Activated naive CD4-positive, alpha-beta T cell treated with anti-CD3 and anti-CD28 coated beads for 36 hours (primary cell): ENCODE results near the gene RGS3. TPM values are rescaled to one million over a fixed set of nuclear protein-coding genes. Genes with fewer than 3 reads are reported as not detected.
"Not testable (repeated sequence)": the region's sequence is repeated elsewhere in the genome, so short reads cannot be mapped to it uniquely, and the experiment has no call there.

Source experiments
- CTCF ChIA-PET: fragments of 350-600 bp; sonication (Branson Sonifier 250); formaldehyde crosslinking; loops from one replicate; lab custom pipeline; 2021; ENCODE audit warnings: antibody characterized with exemption; lab: Charles Lee
- DNase-seq: peaks from one replicate; pipeline ENCODE4 v3.0.0-alpha.2; 2020
- H3K27ac Mint-ChIP-seq: one replicate; pipeline ENCODE4 v1.8.0; 2021; ENCODE audit warnings: mild to moderate bottlenecking, mixed read lengths
- H3K27me3 Mint-ChIP-seq: one replicate; pipeline ENCODE4 v1.8.0; 2021; ENCODE audit warnings: low read depth, mixed read lengths
- H3K36me3 Mint-ChIP-seq: one replicate; pipeline ENCODE4 v1.8.0; 2021; ENCODE audit warnings: low read depth, mixed read lengths
- H3K4me1 Mint-ChIP-seq: one replicate; pipeline ENCODE4 v1.8.0; 2021; ENCODE audit warnings: low read depth, mixed read lengths
- H3K4me3 Mint-ChIP-seq: one replicate; pipeline ENCODE4 v1.8.0; 2021; ENCODE audit warnings: mild to moderate bottlenecking, moderate library complexity, mixed read lengths
- H3K9me3 Mint-ChIP-seq: one replicate; pipeline ENCODE4 v1.8.0; 2021; ENCODE audit warnings: mixed read lengths
- intact Hi-C: fragments of 100-400 bp; cut with micrococcal nuclease; formaldehyde crosslinking; loops from one replicate; pipeline ENCODE4 v1.15.1; 2023
- total RNA-seq, 2 experiments: library from RNA; stranded (reverse); gene quantifications; one replicate each; pipeline ENCODE4 v1.2.3, GENCODE V29; 2021

The RGS3 gene
- total RNA-seq = 10 to 100 TPM; 11.9 to 12.6 TPM

- no peaks in the 10 kb centered on the region for H3K9me3 Mint-ChIP-seq
- no peak for DNase-seq
- no peak within 1 kb of the TSS for H3K27ac Mint-ChIP-seq
- no peaks in the 10 kb centered on the region for H3K36me3 Mint-ChIP-seq
- no peaks in the 10 kb centered on the region for H3K27me3 Mint-ChIP-seq
- CTCF ChIA-PET = interaction anchor here (1.0 kb wide), 1 partner anchor 191 kb away, joined by 3 read pairs; no protein-coding TSS in a partner anchor
- intact Hi-C loops = no loop called here
- no peak within 1 kb of the TSS for H3K4me3 Mint-ChIP-seq
- H3K4me1 Mint-ChIP-seq = peaks cover 2% of the 10 kb centered on the region
These were observed at the start of gene RGS3 for GRCh38 chr9:113463418-113464285. TSS of gene RGS3 (plus strand) at chr9:113463727. CDS start at chr9:113463803, 76 bp downstream.

DNA sequence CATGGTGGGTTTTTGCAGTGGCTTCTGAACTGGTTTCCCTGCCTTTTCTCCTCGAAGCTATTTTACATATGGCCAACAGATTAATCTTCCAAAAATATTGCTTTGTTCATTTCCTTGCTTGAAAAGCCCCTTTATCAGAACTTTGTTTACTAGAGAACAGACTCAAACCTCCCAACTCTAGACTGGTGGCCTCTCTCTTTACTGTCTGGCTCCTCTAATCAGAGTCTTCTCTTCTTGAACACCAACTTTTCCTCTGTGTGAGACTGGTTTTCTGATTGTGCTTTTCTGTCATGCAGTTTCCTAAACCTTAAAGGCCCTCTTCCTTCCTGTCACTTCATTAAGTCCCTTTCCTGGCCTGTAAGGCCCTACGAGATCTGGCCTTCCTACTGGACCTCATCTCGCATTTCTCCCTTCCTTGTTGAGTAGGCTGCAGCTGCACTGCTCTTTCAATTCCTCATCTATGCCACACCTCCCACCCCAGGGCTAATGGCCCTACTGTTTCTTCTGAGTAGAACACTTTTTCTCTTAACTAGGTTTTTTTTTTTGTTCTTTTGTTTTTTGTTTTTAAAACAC, 47.3 kb upstream of the RGS3 start:
- intact Hi-C loops = no loop called here
- Mint-ChIP-seq H3K27ac (no peak overlapping the region), H3K4me1 (peaks cover 6% of the 10 kb centered on the region), H3K4me3 (no peak overlapping the region), H3K36me3 (no peaks in the 10 kb centered on the region), H3K27me3 (no peaks in the 10 kb centered on the region), H3K9me3 (no peaks in the 10 kb centered on the region)
- DNase-seq = no peak
- CTCF ChIA-PET = interaction anchor here (1.2 kb wide), 1 partner anchor 167 kb away, joined by 3 read pairs; no protein-coding TSS in a partner anchor

DNA sequence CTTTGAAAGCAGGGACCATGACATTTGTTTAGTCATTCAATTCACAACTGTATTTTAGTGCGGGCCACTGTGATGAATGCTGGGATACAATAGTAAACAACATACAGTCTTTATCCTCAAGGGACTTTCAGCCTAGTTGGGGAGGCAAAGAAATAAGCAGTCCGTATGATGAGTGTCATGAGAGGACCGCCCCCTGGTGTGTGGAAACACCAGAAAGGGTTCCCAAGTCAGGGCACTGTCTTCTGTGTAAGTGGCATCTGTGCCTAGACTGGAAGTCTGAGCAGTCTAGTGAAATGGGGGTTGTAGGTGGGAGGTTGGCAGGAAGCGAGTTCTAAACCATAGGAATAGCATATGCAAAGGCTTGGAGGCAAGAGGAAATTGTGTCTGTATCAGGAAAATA, 46.2 kb upstream of the RGS3 start:
- Mint-ChIP-seq H3K27ac (no peak overlapping the region), H3K4me3 (no peak overlapping the region), H3K27me3 (no peaks in the 10 kb centered on the region), H3K4me1 (no peaks in the 10 kb centered on the region), H3K36me3 (no peaks in the 10 kb centered on the region), H3K9me3 (no peaks in the 10 kb centered on the region)
- intact Hi-C loops = no loop called here
- CTCF ChIA-PET = no interaction called here
- no peak for DNase-seq

- Mint-ChIP-seq H3K4me3 (no peak overlapping the region), H3K36me3 (no peaks in the 10 kb centered on the region), H3K9me3 (no peaks in the 10 kb centered on the region), H3K4me1 (no peaks in the 10 kb centered on the region), H3K27ac (no peak overlapping the region), H3K27me3 (peaks cover 4% of the 10 kb centered on the region)
- DNase-seq = no peak
- intact Hi-C loops = no loop called here
- CTCF ChIA-PET = interaction anchor here (0.7 to 1.5 kb wide), 3 partner anchors 12 to 167 kb away, joined by 3 to 4 read pairs (median 3); partner anchors contain the start of genes ALAD and POLE3
These were observed 41.8 kb upstream of the RGS3 start for GRCh38 chr9:113421726-113422125.

DNA sequence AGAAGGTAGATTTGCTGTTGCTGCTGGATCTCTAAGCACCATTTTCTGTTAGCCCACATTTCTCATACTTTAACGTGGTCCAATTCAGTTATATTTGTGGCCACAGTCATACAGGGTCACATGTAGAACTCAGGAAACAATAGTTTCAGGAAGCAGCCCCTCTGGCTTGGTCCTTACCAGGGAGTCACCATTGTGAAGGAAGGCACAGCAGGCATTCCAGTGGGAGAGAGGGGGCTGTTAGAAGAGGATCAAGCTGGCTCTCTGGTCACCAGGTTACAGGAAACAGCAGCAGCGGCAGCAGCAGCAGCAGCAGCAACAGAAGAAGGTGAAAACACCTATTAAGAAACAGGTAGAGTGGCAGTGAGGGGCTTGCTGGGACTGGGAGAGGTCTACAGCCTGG, 38.5 kb upstream of the RGS3 start:
- Mint-ChIP-seq H3K9me3 (no peaks in the 10 kb centered on the region), H3K36me3 (no peaks in the 10 kb centered on the region), H3K27me3 (peaks cover 4% of the 10 kb centered on the region), H3K4me3 (no peak overlapping the region), H3K4me1 (no peaks in the 10 kb centered on the region), H3K27ac (no peak overlapping the region)
- CTCF ChIA-PET = no interaction called here
- intact Hi-C loops = no loop called here
- DNase-seq = no peak

DNA sequence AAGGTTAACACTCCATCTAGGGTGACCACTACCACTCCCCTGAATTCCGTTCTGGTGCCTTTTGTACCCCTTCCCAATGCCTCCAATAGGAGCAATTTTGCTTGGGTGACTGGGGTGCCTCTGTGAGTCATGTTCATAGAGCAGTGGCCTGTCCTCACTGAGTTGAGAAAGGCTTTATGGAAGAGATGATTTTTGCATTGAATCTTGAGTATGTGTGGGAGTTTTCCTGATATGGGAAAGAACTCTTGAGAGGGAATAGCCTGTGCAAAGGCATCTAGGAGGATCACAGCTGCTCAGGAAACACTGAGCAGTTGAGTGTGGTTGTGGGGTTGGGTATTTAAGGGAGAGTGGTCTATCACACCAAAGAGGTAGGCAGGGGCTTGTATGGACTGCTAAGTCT, 36.8 kb upstream of the RGS3 start:
- CTCF ChIA-PET = interaction anchor here (0.8 to 1.0 kb wide), 3 partner anchors 18 to 228 kb away, joined by 3 to 4 read pairs (median 3); no protein-coding TSS in a partner anchor
- H3K4me3 Mint-ChIP-seq = no peak overlapping the region
- no peaks in the 10 kb centered on the region for H3K9me3 Mint-ChIP-seq
- no peak for DNase-seq
- H3K27ac Mint-ChIP-seq = peak overlapping the region; percentile 2
- H3K4me1 Mint-ChIP-seq = no peaks in the 10 kb centered on the region
- no peaks in the 10 kb centered on the region for H3K36me3 Mint-ChIP-seq
- peaks cover 4% of the 10 kb centered on the region for H3K27me3 Mint-ChIP-seq
- intact Hi-C loops = no loop called here

DNA sequence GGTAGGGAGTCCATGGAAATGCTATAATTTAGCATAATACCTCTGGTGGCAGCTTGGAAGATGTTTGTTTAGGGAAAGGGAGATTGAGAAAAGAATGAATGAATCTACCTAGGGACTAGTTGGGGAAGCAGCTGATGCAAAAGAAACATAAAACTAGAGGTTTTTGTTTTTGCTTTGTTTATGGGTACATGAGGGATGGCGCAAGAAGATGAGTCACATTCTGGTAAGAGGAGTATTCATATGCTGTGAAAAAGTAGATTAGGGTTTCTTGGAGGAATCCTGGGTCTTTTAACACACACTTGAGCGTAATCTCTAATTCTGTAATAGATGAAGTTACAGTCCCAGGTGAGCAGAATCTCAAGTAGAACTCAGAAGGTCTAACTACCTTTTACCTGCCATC, 35.9 kb upstream of the RGS3 start:
- no peak for DNase-seq
- intact Hi-C loops = no loop called here
- CTCF ChIA-PET = no interaction called here
- Mint-ChIP-seq H3K4me3 (no peak overlapping the region), H3K4me1 (no peaks in the 10 kb centered on the region), H3K36me3 (no peaks in the 10 kb centered on the region), H3K27me3 (peaks cover 4% of the 10 kb centered on the region), H3K9me3 (no peaks in the 10 kb centered on the region), H3K27ac (no peak overlapping the region)

- CTCF ChIA-PET = no interaction called here
- no peaks in the 10 kb centered on the region for H3K4me1 Mint-ChIP-seq
- peaks cover 4% of the 10 kb centered on the region for H3K27me3 Mint-ChIP-seq
- H3K4me3 Mint-ChIP-seq = no peak overlapping the region
- no peaks in the 10 kb centered on the region for H3K9me3 Mint-ChIP-seq
- no peaks in the 10 kb centered on the region for H3K36me3 Mint-ChIP-seq
- H3K27ac Mint-ChIP-seq = no peak overlapping the region
- DNase-seq = no peak
- intact Hi-C loops = no loop called here
These were observed 35.4 kb upstream of the RGS3 start for GRCh38 chr9:113428062-113428615.

- Mint-ChIP-seq H3K4me3 (no peak overlapping the region), H3K9me3 (no peaks in the 10 kb centered on the region), H3K27ac (no peak overlapping the region), H3K4me1 (no peaks in the 10 kb centered on the region), H3K27me3 (peaks cover 4% of the 10 kb centered on the region), H3K36me3 (no peaks in the 10 kb centered on the region)
- CTCF ChIA-PET = interaction anchor here (0.6 to 1.3 kb wide), 3 partner anchors 29 to 318 kb away, joined by 3 to 4 read pairs (median 3); no protein-coding TSS in a partner anchor
- intact Hi-C loops = no loop called here
- DNase-seq = no peak
These were observed 32.3 kb upstream of the RGS3 start for GRCh38 chr9:113431191-113431590.

DNA sequence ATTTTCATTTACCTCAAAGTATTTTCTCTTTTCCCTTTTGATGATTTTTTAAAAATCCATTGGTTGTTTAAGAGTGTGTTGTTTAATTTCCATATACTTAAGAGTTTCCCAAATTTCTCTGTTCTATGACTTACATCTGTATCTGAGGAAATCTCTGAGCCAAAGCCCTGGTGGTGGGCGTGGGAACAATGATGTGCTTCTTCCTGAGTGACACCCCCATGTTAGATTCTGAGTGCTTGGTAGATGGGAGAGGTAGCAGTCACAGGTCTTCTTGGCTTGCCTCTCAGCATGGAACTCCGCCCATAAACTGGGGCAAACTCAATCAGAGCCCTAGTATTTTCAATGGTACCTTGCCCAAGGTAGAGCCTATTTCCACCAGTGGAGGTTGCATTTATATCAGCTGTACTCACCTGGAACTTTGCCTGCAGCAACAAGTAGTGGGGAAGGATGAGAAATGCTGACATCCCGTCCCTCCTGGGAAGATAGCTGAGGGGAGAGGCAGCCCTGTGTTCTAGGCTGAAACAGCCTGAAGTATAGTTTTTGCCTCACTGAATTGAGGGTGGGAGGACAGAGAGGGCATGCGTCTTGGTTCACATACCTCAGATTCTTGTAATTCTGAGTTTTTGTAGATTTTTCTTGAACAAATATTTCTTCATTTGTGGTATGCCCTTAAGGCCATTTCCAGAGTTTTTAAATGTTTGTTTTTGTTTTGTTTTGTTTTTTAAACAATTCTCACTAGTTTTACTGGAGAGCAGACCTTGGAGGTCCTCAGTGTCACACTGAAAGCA, 26.6 kb upstream of the RGS3 start:
- no peak overlapping the region for H3K27ac Mint-ChIP-seq
- H3K27me3 Mint-ChIP-seq = no peaks in the 10 kb centered on the region
- no peak overlapping the region for H3K4me3 Mint-ChIP-seq
- intact Hi-C loops = no loop called here
- DNase-seq = no peak
- no peaks in the 10 kb centered on the region for H3K36me3 Mint-ChIP-seq
- CTCF ChIA-PET = interaction anchor here (0.7 to 1.2 kb wide), 3 partner anchors 165 to 221 kb away, joined by 3 to 4 read pairs (median 4); no protein-coding TSS in a partner anchor
- H3K9me3 Mint-ChIP-seq = no peaks in the 10 kb centered on the region
- no peaks in the 10 kb centered on the region for H3K4me1 Mint-ChIP-seq

- CTCF ChIA-PET, H3K36me3 Mint-ChIP-seq, intact Hi-C loops, H3K4me1 Mint-ChIP-seq, H3K9me3 Mint-ChIP-seq, H3K27me3 Mint-ChIP-seq, H3K27ac Mint-ChIP-seq, H3K4me3 Mint-ChIP-seq, DNase-seq: not testable (repeated sequence)
These were observed 25.8 kb upstream of the RGS3 start for GRCh38 chr9:113437716-113438115.

- Mint-ChIP-seq H3K27ac (no peak overlapping the region), H3K27me3 (no peaks in the 10 kb centered on the region), H3K36me3 (no peaks in the 10 kb centered on the region), H3K4me1 (no peaks in the 10 kb centered on the region), H3K4me3 (no peak overlapping the region), H3K9me3 (no peaks in the 10 kb centered on the region)
- no peak for DNase-seq
- CTCF ChIA-PET = interaction anchor here (0.6 to 7.0 kb wide), 8 partner anchors 19 to 216 kb away, joined by 3 to 175 read pairs (median 8); partner anchors contain the start of genes CDC26 and PRPF4
- intact Hi-C loops = no loop called here
These were observed 18.8 kb upstream of the RGS3 start for GRCh38 chr9:113444736-113445135.
